Keratinocyte (primary cell): Measurements from ENCODE around the gene ITGA6. TPM values are rescaled to one million over a fixed set of nuclear protein-coding genes. Genes with fewer than 3 reads are reported as not detected.

ENCODE experiments used
- DNase-seq: peaks from one replicate; pipeline ENCODE4 v3.0.0-alpha.2; 2011; ENCODE audit warnings: low read depth, missing footprints, low spot score
- FAIRE-seq: peaks from 2 replicates; lab custom pipeline; 2011; peaks lifted over from hg19 to GRCh38; lab: Jason Lieb, UNC
- H2AFZ ChIP-seq: 2 replicates; pipeline ENCODE4 v1.6.0; 2012; ENCODE audit warnings: low read length, control low read depth, inconsistent platforms; ENCODE audit not compliant: control insufficient read depth
- H3K27ac ChIP-seq: 2 replicates; pipeline ENCODE4 v1.5.1; 2011; ENCODE audit warnings: low read length; ENCODE audit not compliant: control insufficient read depth, insufficient read depth
- H3K27me3 ChIP-seq: 3 replicates; pipeline ENCODE4 v1.6.0; 2011; ENCODE audit warnings: low read length; ENCODE audit not compliant: control insufficient read depth, insufficient read depth; ENCODE audit errors: extremely low read depth
- H3K36me3 ChIP-seq, 2 experiments: 2 replicates in 1 of 2; 3 replicates in 1 of 2; pipeline ENCODE4 v1.5.1; 2011; ENCODE audit warnings: low read length in 2 of 2, mild to moderate bottlenecking in 1 of 2; ENCODE audit not compliant: control insufficient read depth in 2 of 2, insufficient read depth in 2 of 2; ENCODE audit errors: extremely low read depth in 1 of 2
- H3K4me1 ChIP-seq: 3 replicates; pipeline ENCODE4 v1.5.1; 2011; ENCODE audit warnings: low read length; ENCODE audit not compliant: control insufficient read depth, insufficient read depth; ENCODE audit errors: extremely low read depth
- H3K4me2 ChIP-seq: 3 replicates; pipeline ENCODE4 v1.6.0; 2011; ENCODE audit warnings: low read depth, low read length; ENCODE audit not compliant: control insufficient read depth, insufficient read depth; ENCODE audit errors: extremely low read depth
- H3K4me3 ChIP-seq, 3 experiments: fragments of 200-600 bp in 1 of 3; sonication (generic) in 1 of 3; 2 replicates in 2 of 3; 3 replicates in 1 of 3; pipeline ENCODE4 v1.5.1; 2011 to 2016; ENCODE audit warnings: low read length in 3 of 3, mild to moderate bottlenecking in 3 of 3, control low read depth in 2 of 3, inconsistent platforms in 1 of 3, low read depth in 1 of 3, mixed read lengths in 1 of 3, mixed run types in 1 of 3, moderate library complexity in 1 of 3; ENCODE audit not compliant: control insufficient read depth in 2 of 3, insufficient read depth in 2 of 3; ENCODE audit errors: extremely low read depth in 1 of 3
- H3K79me2 ChIP-seq: 2 replicates; pipeline ENCODE4 v1.6.0; 2012; ENCODE audit warnings: low read length; ENCODE audit not compliant: control insufficient read depth, insufficient read depth
- H3K9ac ChIP-seq: 3 replicates; pipeline ENCODE4 v1.6.0; 2011; ENCODE audit warnings: low read length; ENCODE audit not compliant: control insufficient read depth, insufficient read depth; ENCODE audit errors: extremely low read depth
- H3K9me1 ChIP-seq: 3 replicates; pipeline ENCODE4 v1.6.0; 2011; ENCODE audit warnings: low read length; ENCODE audit not compliant: control insufficient read depth, insufficient read depth; ENCODE audit errors: extremely low read depth
- H3K9me3 ChIP-seq: 2 replicates; pipeline ENCODE4 v1.5.1; 2012; ENCODE audit warnings: low read depth, low read length; ENCODE audit not compliant: control insufficient read depth
- H4K20me1 ChIP-seq: 3 replicates; pipeline ENCODE4 v1.6.0; 2011; ENCODE audit warnings: low read length; ENCODE audit not compliant: control insufficient read depth, insufficient read depth; ENCODE audit errors: extremely low read depth
- CTCF ChIP-seq, 3 experiments: IDR thresholded peaks in 1 of 3; conservative IDR thresholded peaks in 1 of 3; optimal IDR thresholded peaks in 1 of 3; 2 replicates in 2 of 3; 3 replicates in 1 of 3; pipeline versions ENCODE3 to v1.5.1; 2011; ENCODE audit warnings: low read length in 3 of 3, mild to moderate bottlenecking in 3 of 3, moderate library complexity in 2 of 3, control low read depth in 1 of 3, inconsistent platforms in 1 of 3; ENCODE audit not compliant: insufficient read depth in 2 of 3; ENCODE audit errors: extremely low read depth in 1 of 3
- EZH2 ChIP-seq: IDR thresholded peaks from one replicate; pipeline ENCODE4 v1.6.1; 2012; ENCODE audit warnings: inconsistent platforms, mild to moderate bottlenecking, low read length, moderate library complexity
- dilution Hi-C: fragments of 300-500 bp; cut with MboI; formaldehyde crosslinking; loops from one replicate; pipeline ENCODE4 v1.7.0; 2020; ENCODE audit warnings: low sequenced_read_pairs; ENCODE audit not compliant: extremely low pct_ligation_motif_present
- polyA plus RNA-seq, 5 experiments: library from polyadenylated mRNA; depleted of rRNA in 3 of 5; stranded (reverse) in 3 of 5; stranded (forward) in 1 of 5; unstranded in 1 of 5; fragments of >200 nt; gene quantifications; 1 replicate in 1 of 5; 2 replicates in 3 of 5; 3 replicates in 1 of 5; pipeline versions ENCODE4 v1.2.1 to v1.2.3, GENCODE V29; 2011 to 2012; ENCODE audit warnings: missing spikeins in 2 of 5, low read depth in 1 of 5, low replicate concordance in 1 of 5

The ITGA6 gene
- polyA plus RNA-seq, 1 donor (not counting 4 experiments of a cell fraction or from before 2014, with no cell fraction given), result 441 TPM

GRCh38 chr2:172452845-172453244 is 25.5 kb downstream of the ITGA6 start:
- peaks cover 14% of the 10 kb centered on the region for H3K9me1 ChIP-seq
- H3K79me2 ChIP-seq, result peaks cover 93% of the 10 kb centered on the region
- H4K20me1 ChIP-seq, result peaks cover 10% of the 10 kb centered on the region
- no peak for DNase-seq
- no peak overlapping the region for H3K4me3 ChIP-seq
- peaks cover 15 to 46% of the 10 kb centered on the region in 2 experiments for H3K36me3 ChIP-seq
- dilution Hi-C loops, result no loop called here
- H3K27me3 ChIP-seq, result no peaks in the 10 kb centered on the region
- TF ChIP-seq EZH2 (no peak), CTCF (optimal IDR thresholded peaks at IDR 0.05 in 1 of 3, IDR thresholded peaks at IDR 0.05 in 1 of 3, conservative IDR thresholded peaks at IDR 0.05 in 1 of 3; ENCODE audit: extremely low read depth in 1 of 3, insufficient read depth in 2 of 3, low read length in 3 of 3) (no peak)
- peaks cover 90% of the 10 kb centered on the region for H3K4me1 ChIP-seq
- H3K9ac ChIP-seq, result no peak overlapping the region
- H2AFZ ChIP-seq, result no peak overlapping the region
- H3K4me2 ChIP-seq, result no peak overlapping the region
- peak overlapping the region; percentile 24 for H3K27ac ChIP-seq
- H3K9me3 ChIP-seq, result no peaks in the 10 kb centered on the region
- no peak for FAIRE-seq

GRCh38 chr2:172454404-172455120 is 27.2 kb downstream of the ITGA6 start:
- H4K20me1 ChIP-seq, result peaks cover 10% of the 10 kb centered on the region
- H3K9me1 ChIP-seq, result peaks cover 20% of the 10 kb centered on the region
- dilution Hi-C loops, result no loop called here
- H3K4me1 ChIP-seq, result peaks cover 90% of the 10 kb centered on the region
- peak overlapping the region; percentile 18 for H3K4me2 ChIP-seq
- FAIRE-seq (peak; percentile 56), DNase-seq (no peak)
- H3K4me3 ChIP-seq, result no peak overlapping the region
- peaks cover 93% of the 10 kb centered on the region for H3K79me2 ChIP-seq
- H3K27ac ChIP-seq, result peak overlapping the region; percentile 70
- TF ChIP-seq CTCF (optimal IDR thresholded peaks at IDR 0.05 in 1 of 3, IDR thresholded peaks at IDR 0.05 in 1 of 3, conservative IDR thresholded peaks at IDR 0.05 in 1 of 3; ENCODE audit: extremely low read depth in 1 of 3, insufficient read depth in 2 of 3, low read length in 3 of 3) (no peak), EZH2 (no peak)
- peak overlapping the region; percentile 2 for H3K9ac ChIP-seq
- no peaks in the 10 kb centered on the region for H3K27me3 ChIP-seq
- no peak overlapping the region for H2AFZ ChIP-seq
- H3K9me3 ChIP-seq, result no peaks in the 10 kb centered on the region
- peaks cover 15 to 48% of the 10 kb centered on the region in 2 experiments for H3K36me3 ChIP-seq
